Measurements from ENCODE around the gene PLPPR1.

Gene PLPPR1

DNA sequence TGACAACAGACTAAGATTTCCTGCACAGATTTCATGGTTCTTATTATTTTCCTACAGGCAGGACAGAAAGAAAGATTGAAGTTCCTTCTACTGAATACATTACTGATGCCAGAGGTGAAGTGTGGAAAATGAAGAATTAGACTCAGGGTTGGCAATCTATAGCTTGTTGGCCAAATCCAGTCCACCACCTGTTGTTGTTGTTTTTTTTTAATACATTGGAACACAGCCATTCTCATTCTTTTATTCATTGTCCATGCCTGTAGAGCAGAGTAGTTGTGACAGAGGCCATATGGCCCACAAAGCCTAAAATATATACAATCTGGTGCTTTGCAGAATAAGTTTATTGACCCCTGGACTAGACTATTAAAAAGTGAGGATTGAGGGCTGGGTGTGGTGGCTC lies 5.8 kb upstream of the PLPPR1 start:
- no peak for TF ChIP-seq Cebpa-rat (IDR thresholded peaks at IDR 0.05)

DNA sequence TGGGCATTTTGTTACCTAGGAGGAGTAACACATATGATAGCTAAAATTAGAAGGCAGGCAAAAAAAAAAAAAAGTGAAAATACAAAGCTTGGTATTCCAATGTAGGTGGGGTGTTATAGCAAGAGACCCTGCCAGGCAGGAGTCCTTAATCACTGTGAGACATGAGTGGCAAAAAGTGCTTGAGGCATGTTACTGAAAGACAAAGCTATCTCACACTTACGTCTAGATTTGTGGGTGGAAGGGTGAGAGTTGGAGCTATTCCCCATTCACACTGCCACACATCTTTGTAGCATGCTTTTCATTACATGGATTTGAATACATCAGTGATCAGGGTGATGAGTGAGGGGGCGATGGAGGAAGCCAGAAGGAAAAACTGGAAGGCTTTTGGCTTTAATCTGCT lies 2.6 kb upstream of the PLPPR1 start:
- Histone ChIP-seq H3K36me3 (no peaks in the 10 kb centered on the region), H3K27ac (no peak overlapping the region), H3K9me3 (replicated peaks in 1 of 11) (peaks cover 16 to 27% (median 23%) of the 10 kb centered on the region in 11 experiments), H3K4me3 (no peak overlapping the region), H3K9ac (no peak overlapping the region), H4K20me1 (no peaks in the 10 kb centered on the region), H3K27me3 (no peaks in the 10 kb centered on the region), H3K4me1 (peaks cover 0 to 11% (median 0%) of the 10 kb centered on the region in 10 experiments; a peak in 4 of 20 replicates), H3K4me2 (no peak overlapping the region)
- no peak for TF ChIP-seq Cebpa-rat (IDR thresholded peaks at IDR 0.05)

More for the DNA sequence above, 5.8 kb upstream of the PLPPR1 start:
- no peaks in the 10 kb centered on the region for H4K20me1 ChIP-seq
- H3K4me2 ChIP-seq: no peak overlapping the region
- H3K27me3 ChIP-seq: no peaks in the 10 kb centered on the region
- peaks cover 0 to 11% (median 0%) of the 10 kb centered on the region in 10 experiments; a peak in 4 of 20 replicates for H3K4me1 ChIP-seq
- no peaks in the 10 kb centered on the region for H3K36me3 ChIP-seq
- no peak overlapping the region for H3K4me3 ChIP-seq
- no peak overlapping the region for H3K9ac ChIP-seq
- no peak overlapping the region for H3K27ac ChIP-seq
- H3K9me3 ChIP-seq (replicated peaks in 1 of 11): peaks cover 0 to 1% (median 0%) of the 10 kb centered on the region in 11 experiments; a peak in 4 of 22 replicates

DNA sequence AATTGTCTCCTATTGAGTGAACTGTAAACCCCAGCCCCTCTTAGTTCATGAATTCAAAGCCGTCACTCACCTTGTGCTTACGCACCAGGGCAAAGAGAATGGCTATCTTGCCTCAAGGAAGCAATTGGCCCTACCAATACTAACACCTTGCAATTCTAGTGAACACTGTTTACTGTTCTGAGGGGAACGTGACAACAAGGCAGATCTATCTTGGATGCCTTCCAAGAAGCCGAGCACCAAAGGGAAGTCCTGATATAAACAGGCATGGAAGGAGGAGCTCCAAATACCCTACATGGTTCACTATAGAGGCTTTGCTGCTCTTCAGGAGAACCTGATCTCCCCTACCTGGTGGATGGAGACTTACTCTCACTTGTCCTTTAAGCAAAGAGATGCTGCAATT lies 1.7 kb upstream of the PLPPR1 start:
- Histone ChIP-seq H3K9ac (no peak overlapping the region), H3K4me1 (peaks cover 0 to 11% (median 0%) of the 10 kb centered on the region in 10 experiments; a peak in 4 of 20 replicates), H4K20me1 (no peaks in the 10 kb centered on the region), H3K4me3 (no peak overlapping the region), H3K27ac (no peak overlapping the region), H3K4me2 (peak overlapping the region in 3 of 11 experiments; percentile 3 to 25 (median 20); a peak in 4 of 22 replicates), H3K36me3 (no peaks in the 10 kb centered on the region), H3K27me3 (no peaks in the 10 kb centered on the region), H3K9me3 (replicated peaks in 1 of 11) (peaks cover 16 to 27% (median 23%) of the 10 kb centered on the region in 11 experiments)
- TF ChIP-seq Cebpa-rat (IDR thresholded peaks at IDR 0.05): no peak

DNA sequence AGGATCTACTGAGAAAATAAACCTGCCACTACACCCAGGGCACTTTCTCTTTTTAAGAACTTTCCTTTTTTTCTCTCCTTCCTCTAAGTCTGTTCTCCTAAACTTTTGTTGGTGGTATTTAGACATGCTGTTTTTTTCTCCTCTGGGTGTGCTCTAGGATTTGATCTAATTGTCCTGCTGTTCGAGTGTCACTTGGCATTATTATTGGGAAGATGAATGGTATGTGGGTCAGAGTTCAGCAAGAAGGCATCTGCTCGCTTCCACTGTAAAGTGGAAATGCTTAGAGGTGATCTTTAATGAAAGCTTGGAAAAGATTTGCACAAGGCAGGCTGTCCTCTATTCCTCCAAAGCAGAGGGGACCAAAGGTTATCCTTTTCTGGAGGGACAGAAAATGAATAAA lies 1.3 kb upstream of the PLPPR1 start:
- H3K27ac ChIP-seq: no peak overlapping the region
- peak overlapping the region in 3 of 11 experiments; percentile 3 to 25 (median 20); a peak in 3 of 22 replicates for H3K4me2 ChIP-seq
- no peaks in the 10 kb centered on the region for H3K27me3 ChIP-seq
- no peak for TF ChIP-seq Cebpa-rat (IDR thresholded peaks at IDR 0.05)
- H4K20me1 ChIP-seq: no peaks in the 10 kb centered on the region
- H3K9ac ChIP-seq: no peak overlapping the region
- peaks cover 0 to 11% (median 0%) of the 10 kb centered on the region in 10 experiments; a peak in 4 of 20 replicates for H3K4me1 ChIP-seq
- no peaks in the 10 kb centered on the region for H3K36me3 ChIP-seq
- H3K4me3 ChIP-seq: no peak overlapping the region
- peaks cover 16 to 27% (median 23%) of the 10 kb centered on the region in 11 experiments for H3K9me3 ChIP-seq (replicated peaks in 1 of 11)

DNA sequence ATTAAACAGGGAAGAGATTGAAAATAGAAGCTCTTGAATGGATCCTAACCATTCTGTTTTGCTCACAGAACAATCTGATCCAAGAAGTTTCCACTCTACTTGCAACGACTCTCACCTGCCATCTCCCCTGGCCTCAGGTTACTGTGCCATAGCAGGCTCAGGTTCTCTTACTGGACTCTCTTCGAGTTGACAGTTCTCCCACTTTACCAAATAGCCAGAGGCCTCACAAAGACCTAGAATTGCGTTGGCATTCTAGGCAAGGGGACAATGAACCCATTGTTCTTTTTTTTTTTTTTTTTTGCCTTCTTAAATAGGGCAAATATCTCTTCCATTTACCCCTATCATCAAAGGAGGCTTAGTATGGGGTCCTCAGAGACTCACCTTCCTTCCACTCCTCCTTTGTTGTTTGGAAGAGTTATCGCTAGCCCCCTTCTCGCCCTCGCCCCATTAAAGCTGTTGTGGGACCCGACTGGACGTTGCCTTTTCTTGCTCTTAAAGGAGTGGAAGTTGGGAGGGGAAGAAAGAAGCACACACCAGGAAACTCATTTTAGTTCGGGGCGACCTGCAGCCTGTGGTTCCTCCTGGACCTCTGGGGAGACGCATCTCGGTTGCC lies 688 bp upstream of the PLPPR1 start:
- Histone ChIP-seq H3K4me3 (no peak overlapping the region), H3K4me1 (peaks cover 0 to 11% (median 0%) of the 10 kb centered on the region in 10 experiments; a peak in 4 of 20 replicates), H3K27ac (no peak overlapping the region), H3K9me3 (replicated peaks in 1 of 11) (peaks cover 16 to 27% (median 23%) of the 10 kb centered on the region in 11 experiments), H4K20me1 (no peaks in the 10 kb centered on the region), H3K36me3 (no peaks in the 10 kb centered on the region), H3K4me2 (peak overlapping the region in 1 of 11 experiments; percentile 20; a peak in 1 of 22 replicates), H3K9ac (no peak overlapping the region), H3K27me3 (no peaks in the 10 kb centered on the region)
- TF ChIP-seq Cebpa-rat (IDR thresholded peaks at IDR 0.05): no peak

DNA sequence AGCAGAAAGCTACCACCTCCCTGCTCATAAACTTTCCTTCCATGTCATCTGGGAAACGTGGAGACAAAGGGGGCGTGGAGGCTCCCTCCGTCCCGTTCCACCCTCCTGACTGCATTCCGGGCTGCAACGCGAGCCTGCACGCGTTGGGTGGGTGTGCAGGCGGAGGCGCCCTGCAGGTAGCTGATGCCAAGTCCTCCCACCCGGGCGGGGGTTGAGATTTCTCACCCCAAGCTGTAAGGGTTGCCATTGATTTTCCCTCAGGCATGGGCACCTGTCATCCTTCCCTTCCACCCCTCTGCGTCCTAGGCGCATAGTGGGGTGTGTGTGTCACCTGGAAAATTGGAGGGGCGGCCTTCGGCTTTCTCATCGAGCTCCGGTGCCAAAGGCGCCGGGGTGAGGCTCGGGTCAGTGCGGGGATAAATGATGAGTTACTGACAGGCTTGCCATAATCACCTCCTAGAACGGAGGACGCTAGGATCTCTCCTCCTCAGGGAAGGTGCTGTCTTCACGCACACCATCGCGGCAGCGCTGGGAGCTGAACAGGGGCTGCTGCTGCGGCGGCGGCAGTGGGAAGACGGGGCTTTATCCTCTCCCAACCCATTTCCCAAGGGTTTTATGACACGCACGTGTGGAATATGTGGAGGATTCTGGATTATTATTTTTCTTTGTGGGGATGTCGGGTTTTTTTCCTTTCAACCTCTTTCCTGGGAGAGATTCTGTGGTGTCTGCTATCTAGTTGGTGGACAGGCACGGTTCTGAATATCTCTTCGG lies 973 bp downstream of the PLPPR1 start:
- Histone ChIP-seq H4K20me1 (no peaks in the 10 kb centered on the region), H3K9ac (no peak overlapping the region), H3K4me3 (no peak overlapping the region), H3K36me3 (no peaks in the 10 kb centered on the region), H3K9me3 (replicated peaks in 1 of 11) (peaks cover 16 to 27% (median 23%) of the 10 kb centered on the region in 11 experiments), H3K27ac (no peak overlapping the region), H3K4me1 (peaks cover 0 to 11% (median 0%) of the 10 kb centered on the region in 10 experiments; a peak in 4 of 20 replicates), H3K4me2 (no peak overlapping the region), H3K27me3 (no peaks in the 10 kb centered on the region)
- no peak for TF ChIP-seq Cebpa-rat (IDR thresholded peaks at IDR 0.05)

DNA sequence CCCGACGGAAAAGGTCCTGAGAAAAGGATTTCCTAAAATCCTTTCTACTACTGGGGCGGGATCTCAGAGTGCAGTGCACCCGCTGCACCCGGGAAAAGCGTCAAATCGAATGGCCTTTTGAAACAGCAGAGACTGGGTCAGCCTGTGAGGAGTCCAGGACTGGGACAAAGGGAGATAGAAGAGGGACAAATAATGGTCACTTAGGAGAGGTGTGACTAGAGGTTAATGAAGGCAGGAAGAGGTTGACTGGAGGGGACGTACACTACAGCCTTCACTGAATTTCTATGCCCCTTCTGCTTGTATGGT lies 1.5 kb downstream of the PLPPR1 start:
- Histone ChIP-seq H3K27me3 (no peaks in the 10 kb centered on the region), H3K36me3 (no peaks in the 10 kb centered on the region), H4K20me1 (no peaks in the 10 kb centered on the region), H3K4me3 (no peak overlapping the region), H3K4me1 (peaks cover 0 to 11% (median 0%) of the 10 kb centered on the region in 10 experiments; a peak in 4 of 20 replicates), H3K4me2 (no peak overlapping the region), H3K27ac (no peak overlapping the region), H3K9me3 (replicated peaks in 1 of 11) (peaks cover 16 to 27% (median 23%) of the 10 kb centered on the region in 11 experiments), H3K9ac (no peak overlapping the region)
- no peak for TF ChIP-seq Cebpa-rat (IDR thresholded peaks at IDR 0.05)

DNA sequence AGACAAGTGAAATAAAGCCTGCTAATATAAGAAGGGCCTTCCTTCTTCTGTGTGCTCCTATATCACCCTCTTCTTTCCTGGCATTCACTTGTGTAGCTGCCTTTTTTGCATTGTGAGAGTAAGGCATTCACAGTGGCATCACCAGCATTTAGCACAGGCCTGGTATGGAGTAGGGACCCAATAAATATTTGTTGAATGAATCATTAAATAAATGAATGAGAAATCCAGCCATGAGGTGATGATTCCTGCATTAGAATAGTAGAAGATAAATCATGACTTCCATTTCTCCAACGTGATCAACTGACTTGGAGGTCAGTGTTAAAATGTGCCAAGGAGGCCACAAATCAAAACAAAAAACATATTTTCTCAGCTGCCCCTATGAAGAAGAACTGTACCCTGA lies 3.9 kb downstream of the PLPPR1 start:
- Histone ChIP-seq H3K27me3 (no peaks in the 10 kb centered on the region), H4K20me1 (no peaks in the 10 kb centered on the region), H3K36me3 (no peaks in the 10 kb centered on the region), H3K4me3 (no peak overlapping the region), H3K4me1 (peaks cover 0 to 2% (median 0%) of the 10 kb centered on the region in 10 experiments; a peak in 2 of 20 replicates), H3K27ac (no peak overlapping the region), H3K9me3 (replicated peaks in 1 of 11) (peaks cover 16 to 27% (median 23%) of the 10 kb centered on the region in 11 experiments), H3K9ac (no peak overlapping the region), H3K4me2 (no peak overlapping the region)
- no peak for TF ChIP-seq Cebpa-rat (IDR thresholded peaks at IDR 0.05)

DNA sequence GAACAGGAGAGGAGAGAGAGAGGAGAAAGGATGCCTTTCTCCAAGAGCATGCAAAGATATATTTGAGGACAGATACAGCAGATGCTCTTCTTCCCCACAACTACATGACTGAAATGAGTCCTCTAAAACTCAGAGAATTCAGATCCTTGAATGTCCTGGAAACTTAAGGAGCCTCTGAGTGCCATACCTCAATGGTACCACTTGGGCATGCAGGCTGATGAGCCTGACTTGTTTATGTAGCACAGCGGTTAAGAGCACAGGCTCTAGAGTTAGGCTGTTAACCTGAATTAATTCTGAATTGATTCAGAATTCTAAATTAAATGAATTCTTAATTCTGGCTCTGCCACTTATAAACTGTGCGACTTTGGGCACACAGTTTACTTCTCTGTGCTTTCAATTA lies 5.7 kb downstream of the PLPPR1 start:
- H3K4me3 ChIP-seq: no peak overlapping the region
- no peaks in the 10 kb centered on the region for H3K36me3 ChIP-seq
- H3K4me1 ChIP-seq: no peaks in the 10 kb centered on the region
- H3K27me3 ChIP-seq: no peaks in the 10 kb centered on the region
- no peaks in the 10 kb centered on the region for H4K20me1 ChIP-seq
- no peak overlapping the region for H3K9ac ChIP-seq
- TF ChIP-seq Cebpa-rat (IDR thresholded peaks at IDR 0.05): no peak
- no peak overlapping the region for H3K27ac ChIP-seq
- no peak overlapping the region for H3K4me2 ChIP-seq
- peaks cover 4 to 13% (median 8%) of the 10 kb centered on the region in 11 experiments; a peak in 21 of 22 replicates for H3K9me3 ChIP-seq (replicated peaks in 1 of 11)

All from BLaER1 treated with 17β-estradiol and CSF1 and Interleukin-3, amounts not matched to agents 10 nM and 100 nM (cell line).